ENCODE results near the gene COL4A2. TPM values are rescaled to one million over a fixed set of nuclear protein-coding genes. Genes with fewer than 3 reads are reported as not detected.

COL4A2 gene
- total RNA-seq, 1 experiment from 2014 or later = 66.0 TPM

- peak; percentile 38 for DNase-seq (ENCODE audit: unreplicated experiment)
- POLR2A ChIA-PET = interaction anchor here (0.6 to 0.9 kb wide), 4 partner anchors 48 to 1130 kb away, joined by 3 to 4 read pairs (median 3); partner anchors contain the start of genes COL4A1 and COL4A2
- intact Hi-C loops (cut with micrococcal nuclease) = loop anchor here (5.0 kb wide), 1 partner anchor 48 kb away; the partner anchor contains the start of genes COL4A1 and COL4A2
- Mint-ChIP-seq H3K4me1 (ENCODE audit: insufficient read depth, unreplicated experiment) (peaks cover 30% of the 10 kb centered on the region), H3K9me3 (ENCODE audit: unreplicated experiment) (no peaks in the 10 kb centered on the region), H3K27me3 (ENCODE audit: insufficient read depth, unreplicated experiment) (no peaks in the 10 kb centered on the region), H3K27ac (ENCODE audit: low read depth, unreplicated experiment) (peak overlapping the region; percentile 84), H3K36me3 (ENCODE audit: insufficient read depth, unreplicated experiment) (no peaks in the 10 kb centered on the region), H3K4me3 (ENCODE audit: unreplicated experiment) (peak overlapping the region; percentile 2)
- CTCF ChIA-PET = interaction anchor here (0.6 to 1.2 kb wide), 4 partner anchors 12 to 156 kb away, joined by 3 to 4 read pairs (median 3); no protein-coding TSS in a partner anchor
- BruUV-seq (replicated peaks) = no TSS peak
- no peak for TF ChIP-seq CTCF (IDR thresholded peaks at IDR 0.05; ENCODE audit: unreplicated experiment)
Measured at GRCh38 chr13:110259651-110260050, 47.4 kb upstream of the COL4A2 start.

GRCh38 chr13:110261166-110262081 lies 45.7 kb upstream of the COL4A2 start:
- ChIA-PET POLR2A (no interaction called here), CTCF (interaction anchor here (0.8 kb wide), 1 partner anchor 14 kb away, joined by 3 read pairs; no protein-coding TSS in a partner anchor)
- Mint-ChIP-seq H3K27me3 (ENCODE audit: insufficient read depth, unreplicated experiment) (no peaks in the 10 kb centered on the region), H3K9me3 (ENCODE audit: unreplicated experiment) (no peaks in the 10 kb centered on the region), H3K27ac (ENCODE audit: low read depth, unreplicated experiment) (peak overlapping the region; percentile 54), H3K4me3 (ENCODE audit: unreplicated experiment) (no peak overlapping the region), H3K4me1 (ENCODE audit: insufficient read depth, unreplicated experiment) (peaks cover 24% of the 10 kb centered on the region), H3K36me3 (ENCODE audit: insufficient read depth, unreplicated experiment) (no peaks in the 10 kb centered on the region)
- no peak for TF ChIP-seq CTCF (IDR thresholded peaks at IDR 0.05; ENCODE audit: unreplicated experiment)
- peak; percentile 50 for DNase-seq (ENCODE audit: unreplicated experiment)
- intact Hi-C loops (cut with micrococcal nuclease) = no loop called here
- BruUV-seq (replicated peaks) = no TSS peak

GRCh38 chr13:110262082-110262436 lies 45.0 kb upstream of the COL4A2 start:
- ChIA-PET CTCF (no interaction called here), POLR2A (interaction anchor here (0.9 kb wide), 1 partner anchor 12 kb away, joined by 3 read pairs; no protein-coding TSS in a partner anchor)
- TF ChIP-seq CTCF (IDR thresholded peaks at IDR 0.05; ENCODE audit: unreplicated experiment) = no peak
- Mint-ChIP-seq H3K9me3 (ENCODE audit: unreplicated experiment) (no peaks in the 10 kb centered on the region), H3K4me1 (ENCODE audit: insufficient read depth, unreplicated experiment) (peaks cover 23% of the 10 kb centered on the region), H3K4me3 (ENCODE audit: unreplicated experiment) (no peak overlapping the region), H3K27me3 (ENCODE audit: insufficient read depth, unreplicated experiment) (no peaks in the 10 kb centered on the region), H3K27ac (ENCODE audit: low read depth, unreplicated experiment) (peak overlapping the region; percentile 54), H3K36me3 (ENCODE audit: insufficient read depth, unreplicated experiment) (no peaks in the 10 kb centered on the region)
- no peak for DNase-seq (ENCODE audit: unreplicated experiment)
- intact Hi-C loops (cut with micrococcal nuclease) = no loop called here
- BruUV-seq (replicated peaks) = no TSS peak

GRCh38 chr13:110262508-110263291 lies 44.4 kb upstream of the COL4A2 start:
- DNase-seq (ENCODE audit: unreplicated experiment) = no peak
- Mint-ChIP-seq H3K9me3 (ENCODE audit: unreplicated experiment) (no peaks in the 10 kb centered on the region), H3K36me3 (ENCODE audit: insufficient read depth, unreplicated experiment) (no peaks in the 10 kb centered on the region), H3K27ac (ENCODE audit: low read depth, unreplicated experiment) (peak overlapping the region; percentile 54), H3K4me3 (ENCODE audit: unreplicated experiment) (no peak overlapping the region), H3K27me3 (ENCODE audit: insufficient read depth, unreplicated experiment) (no peaks in the 10 kb centered on the region), H3K4me1 (ENCODE audit: insufficient read depth, unreplicated experiment) (peaks cover 23% of the 10 kb centered on the region)
- no peak for TF ChIP-seq CTCF (IDR thresholded peaks at IDR 0.05; ENCODE audit: unreplicated experiment)
- intact Hi-C loops (cut with micrococcal nuclease) = no loop called here
- no TSS peak for BruUV-seq (replicated peaks)
- POLR2A ChIA-PET = interaction anchor here (0.9 kb wide), 1 partner anchor 12 kb away, joined by 3 read pairs; no protein-coding TSS in a partner anchor
- CTCF ChIA-PET = interaction anchor here (1.1 kb wide), 1 partner anchor 182 kb away, joined by 5 read pairs; no protein-coding TSS in a partner anchor
